ENCODE results near the gene TP63.

GRCh38 chr3:189598530-189599225 lies 32.5 kb upstream of the TP63 start:
- TF ChIP-seq REST (IDR thresholded peaks at IDR 0.05; ENCODE audit: borderline replicate concordance) (no peak), MXI1 (conservative IDR thresholded peaks at IDR 0.05; ENCODE audit: poor library complexity, severe bottlenecking) (no peak), EP300 (conservative IDR thresholded peaks at IDR 0.05; ENCODE audit: poor library complexity, severe bottlenecking) (no peak), POLR2AphosphoS5 (IDR thresholded peaks at IDR 0.05) (no peak), SMC3 (conservative IDR thresholded peaks at IDR 0.05; ENCODE audit: poor library complexity) (no peak), TAF1 (IDR thresholded peaks at IDR 0.05; ENCODE audit: low read depth) (no peak)
- TF ChIP-seq, protein P1, sequence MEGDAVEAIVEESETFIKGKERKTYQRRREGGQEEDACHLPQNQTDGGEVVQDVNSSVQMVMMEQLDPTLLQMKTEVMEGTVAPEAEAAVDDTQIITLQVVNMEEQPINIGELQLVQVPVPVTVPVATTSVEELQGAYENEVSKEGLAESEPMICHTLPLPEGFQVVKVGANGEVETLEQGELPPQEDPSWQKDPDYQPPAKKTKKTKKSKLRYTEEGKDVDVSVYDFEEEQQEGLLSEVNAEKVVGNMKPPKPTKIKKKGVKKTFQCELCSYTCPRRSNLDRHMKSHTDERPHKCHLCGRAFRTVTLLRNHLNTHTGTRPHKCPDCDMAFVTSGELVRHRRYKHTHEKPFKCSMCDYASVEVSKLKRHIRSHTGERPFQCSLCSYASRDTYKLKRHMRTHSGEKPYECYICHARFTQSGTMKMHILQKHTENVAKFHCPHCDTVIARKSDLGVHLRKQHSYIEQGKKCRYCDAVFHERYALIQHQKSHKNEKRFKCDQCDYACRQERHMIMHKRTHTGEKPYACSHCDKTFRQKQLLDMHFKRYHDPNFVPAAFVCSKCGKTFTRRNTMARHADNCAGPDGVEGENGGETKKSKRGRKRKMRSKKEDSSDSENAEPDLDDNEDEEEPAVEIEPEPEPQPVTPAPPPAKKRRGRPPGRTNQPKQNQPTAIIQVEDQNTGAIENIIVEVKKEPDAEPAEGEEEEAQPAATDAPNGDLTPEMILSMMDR (IDR thresholded peaks at IDR 0.05; ENCODE audit: poor library complexity, severe bottlenecking) = no peak
